Effector CD8-positive, alpha-beta T cell (primary cell): ENCODE measurements around the gene RAPSN.
A peak's percentile ranks its signal among the peaks of the same experiment; 100 is the strongest.

Experiments
- DNase-seq: peaks from one replicate; lab custom pipeline; 2025; lab: John Stamatoyannopoulos, UW

The RAPSN gene

GRCh38 chr11:47408598-47409439 lies 40.1 kb downstream of the RAPSN start:
- no peak for DNase-seq

DNA sequence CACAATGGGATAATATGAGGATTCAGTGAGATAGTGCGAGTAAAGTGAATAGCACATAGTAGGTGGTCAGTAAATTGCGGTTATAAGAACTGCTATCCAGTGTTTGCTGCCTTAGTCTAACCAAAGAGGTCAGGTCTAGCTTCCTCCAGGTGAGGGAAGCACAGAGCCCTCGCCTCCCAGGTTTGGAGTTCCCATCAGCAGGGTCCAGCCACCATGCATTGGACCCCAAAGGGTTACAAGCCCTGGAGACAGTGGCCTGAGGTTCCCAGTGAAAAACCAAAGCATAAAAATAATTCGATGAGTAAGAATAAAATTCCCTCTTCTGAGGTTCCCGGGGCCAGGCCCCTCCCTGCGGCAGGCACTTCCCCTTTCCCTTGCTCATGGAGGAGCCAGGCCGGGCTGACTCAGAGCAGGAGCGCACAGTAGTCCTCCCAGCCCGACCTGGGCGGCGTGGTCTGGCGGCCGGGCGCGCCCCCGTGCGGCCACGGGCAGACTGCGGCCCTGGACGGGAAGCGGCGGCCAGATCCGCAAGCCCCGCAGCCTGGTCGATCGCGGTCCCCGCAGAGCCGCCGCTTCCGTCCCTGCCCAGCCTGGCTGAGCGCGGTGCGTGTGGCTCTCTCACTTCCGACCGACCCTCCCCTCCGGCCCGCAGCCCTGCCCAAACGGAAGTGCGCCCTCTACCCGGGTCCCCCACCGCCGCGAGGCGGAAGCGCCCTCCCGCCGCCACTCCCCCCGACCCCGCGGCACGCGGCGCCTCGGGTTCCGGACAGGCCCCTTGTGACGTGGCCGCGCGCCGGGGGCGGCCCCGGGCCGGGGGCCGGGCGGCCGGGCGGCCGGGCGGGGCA lies 41.0 kb downstream of the RAPSN start, which contains the start of gene SLC39A13:
SLC39A13 (plus strand) TSS at position 845 of the 845 bp plus-strand sequence. CDS start 1,505 bp downstream, outside the sequence.
- DNase-seq = peak; percentile 79

GRCh38 chr11:47406896-47407745 lies 41.8 kb downstream of the RAPSN start:
- DNase-seq = no peak

DNA sequence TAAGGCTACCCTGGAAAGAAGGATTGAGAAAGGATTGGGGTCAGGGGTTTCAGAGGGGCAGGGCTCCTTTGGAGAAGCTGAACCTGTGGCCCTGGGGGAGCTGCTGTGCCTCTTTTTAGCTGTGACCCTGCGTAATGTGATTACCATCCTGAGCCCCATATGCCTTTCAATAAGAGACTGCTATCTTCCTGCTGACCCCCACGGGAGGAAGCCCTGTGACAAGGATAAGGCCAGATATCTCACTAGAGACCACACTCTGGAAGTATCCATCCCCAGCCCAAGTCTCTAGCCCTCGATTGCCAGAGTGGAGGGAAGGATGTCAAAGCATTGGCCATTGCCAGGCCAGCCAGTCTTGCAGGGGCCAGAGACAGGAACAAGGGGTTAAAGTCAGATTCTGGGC lies 45.4 kb downstream of the RAPSN start:
- DNase-seq = no peak

- no peak for DNase-seq
Observed at GRCh38 chr11:47403135-47403534, 45.8 kb downstream of the RAPSN start.

DNA sequence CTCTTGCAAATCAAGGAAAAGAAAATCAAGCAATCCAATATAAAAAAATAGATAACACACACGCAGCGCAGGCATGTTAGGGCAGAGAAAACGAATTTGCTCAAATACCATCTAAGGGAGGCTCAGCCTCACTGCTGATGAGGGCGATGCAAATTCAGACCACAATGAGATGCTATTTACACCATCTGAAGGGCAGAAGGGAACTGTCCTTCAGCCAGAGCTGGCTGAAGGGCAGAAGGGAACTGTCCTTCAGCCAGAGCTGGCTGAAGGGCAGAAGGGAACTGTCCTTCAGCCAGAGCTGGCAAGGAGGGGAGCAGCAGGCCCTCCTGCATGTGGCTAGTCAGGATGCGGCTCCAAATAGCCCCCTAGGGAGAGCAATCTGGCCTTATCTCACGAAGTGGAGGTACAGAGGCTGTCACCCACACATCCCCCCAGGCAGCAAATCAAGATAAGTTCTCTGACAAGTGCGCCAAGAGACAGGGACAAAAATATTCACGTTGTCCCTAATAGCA lies 48.1 kb downstream of the RAPSN start:
- no peak for DNase-seq

DNA sequence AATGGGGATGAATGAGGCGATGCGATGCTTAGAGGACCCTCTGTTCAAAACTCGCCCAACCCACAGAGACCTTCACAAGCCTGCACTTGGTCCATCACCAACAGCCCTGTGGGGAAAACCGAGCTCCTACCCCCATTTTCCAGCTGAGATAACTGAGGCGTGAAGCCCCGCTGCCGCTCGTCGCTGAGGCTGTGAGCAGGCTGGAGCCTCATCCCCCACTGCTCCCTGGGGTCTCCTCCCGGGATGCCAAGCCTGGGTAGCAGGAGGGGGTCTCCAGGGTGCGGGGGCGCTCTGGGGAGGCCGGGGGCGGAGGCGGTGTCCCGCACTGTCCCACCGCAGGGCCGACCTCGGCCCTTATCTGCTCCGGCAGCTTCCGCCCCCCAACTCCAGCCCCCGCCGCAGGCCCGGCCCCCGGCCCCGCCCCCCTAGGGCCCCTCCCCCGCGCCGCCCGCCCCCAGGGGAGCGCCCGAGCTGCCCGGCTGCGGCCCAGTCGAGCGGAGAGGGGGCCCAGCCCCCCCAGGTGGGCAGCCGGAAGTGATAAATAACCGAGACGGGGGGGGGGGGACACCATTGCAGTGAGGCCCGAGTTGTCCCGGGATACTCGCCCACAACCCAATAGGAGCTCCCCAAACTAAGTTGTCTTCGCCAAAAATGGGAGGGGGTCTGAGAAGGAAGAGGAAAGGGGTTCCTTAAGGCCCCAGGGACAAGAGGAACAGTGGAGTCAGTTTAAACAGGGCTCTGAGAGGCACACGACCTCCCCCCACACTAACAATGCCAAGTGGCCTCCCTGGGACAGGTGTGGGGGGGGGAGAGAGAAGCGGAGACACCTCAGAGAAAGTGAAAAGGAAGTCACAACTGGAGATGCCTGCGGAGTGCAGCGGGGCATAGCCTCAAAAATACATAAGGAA lies 48.8 kb downstream of the RAPSN start:
- peak; percentile 34 for DNase-seq

GRCh38 chr11:47398551-47398950 lies 50.4 kb downstream of the RAPSN start:
- DNase-seq = no peak

- DNase-seq = no peak
Observed at GRCh38 chr11:47398011-47398410, 50.9 kb downstream of the RAPSN start.

- no peak for DNase-seq
Observed at GRCh38 chr11:47396049-47396320, 53.0 kb downstream of the RAPSN start.

DNA sequence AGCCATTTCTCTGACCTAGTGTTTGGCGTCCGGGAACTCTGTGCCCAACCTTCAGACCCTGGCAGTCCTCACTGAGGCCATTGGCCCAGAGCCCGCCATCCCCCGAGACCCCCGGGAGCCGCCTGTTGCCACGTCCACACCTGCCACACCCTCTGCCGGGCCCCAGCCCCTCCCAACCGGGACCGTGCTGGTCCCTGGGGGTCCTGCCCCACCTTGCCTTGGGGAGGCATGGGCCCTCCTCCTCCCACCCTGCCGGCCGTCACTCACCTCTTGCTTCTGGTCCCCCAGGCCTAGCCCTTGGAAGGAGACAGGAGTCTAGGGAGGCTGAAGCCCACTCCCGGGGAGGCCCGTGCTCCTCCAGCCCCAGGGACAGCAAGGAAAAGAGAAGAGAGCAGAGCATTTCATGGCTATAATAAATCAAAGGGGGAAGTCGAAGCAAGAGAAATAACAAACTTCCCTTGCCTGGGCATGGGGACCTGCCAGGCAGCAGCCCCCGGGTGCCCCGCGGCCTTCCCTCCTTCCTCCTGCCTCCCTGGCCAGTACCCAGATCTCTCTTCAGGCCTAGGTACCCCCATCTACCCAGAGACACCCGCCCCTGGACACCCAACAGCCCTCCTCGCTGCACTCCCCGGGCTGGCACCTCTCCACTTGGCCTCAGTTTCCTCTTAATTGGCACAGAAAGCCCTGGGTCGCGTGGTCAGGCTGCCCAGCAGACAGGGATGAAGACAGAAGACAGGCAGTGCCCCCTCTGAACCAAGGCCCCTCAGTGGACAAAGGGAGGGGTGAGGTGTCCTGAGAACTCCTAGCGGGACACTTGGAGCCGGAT lies 53.5 kb downstream of the RAPSN start:
- DNase-seq = no peak

DNA sequence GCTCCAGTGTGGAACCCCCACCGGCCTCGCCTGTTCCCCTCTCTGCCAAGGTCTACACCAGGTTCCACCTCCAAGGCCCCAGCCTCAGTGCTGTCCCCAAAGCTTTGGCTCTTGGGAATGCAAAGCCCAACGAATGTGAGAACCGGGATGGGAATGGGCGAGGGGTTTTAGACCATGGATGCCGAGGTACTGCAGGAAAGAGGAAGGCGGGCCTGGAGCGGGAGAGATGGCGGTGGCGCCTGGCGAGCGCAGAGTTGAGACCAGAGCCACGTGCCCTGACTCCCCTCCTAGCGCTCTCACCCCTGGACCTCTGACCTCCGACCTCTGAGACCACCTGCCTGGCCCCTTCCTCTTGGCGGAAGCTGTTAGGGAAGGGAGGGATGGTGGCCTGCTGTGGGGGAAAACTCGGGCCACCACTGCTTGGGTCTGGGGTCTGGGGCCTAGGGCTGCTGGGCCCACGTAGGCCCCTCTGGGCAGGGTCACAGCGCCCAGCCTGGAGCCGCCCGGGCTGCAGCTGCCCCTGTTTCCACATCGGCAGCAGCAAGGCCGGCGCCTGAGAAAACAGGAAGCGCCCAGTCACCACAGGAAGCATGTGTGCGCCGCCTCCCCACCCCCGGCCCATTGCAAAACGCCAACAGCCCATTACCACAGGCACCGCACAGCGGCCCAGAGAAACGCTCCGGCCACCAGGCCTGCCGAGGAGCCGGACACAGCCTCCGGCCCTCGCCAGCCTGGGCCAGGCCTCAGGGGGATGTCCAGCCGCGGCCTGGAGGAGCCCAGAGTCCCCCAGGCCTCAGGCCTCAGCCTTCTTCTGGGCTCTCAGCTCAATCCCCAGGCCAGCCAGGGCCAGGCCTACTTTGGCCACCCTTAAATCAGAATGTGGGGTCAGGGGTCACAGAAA lies 54.4 kb downstream of the RAPSN start:
- DNase-seq = peak; percentile 20

DNA sequence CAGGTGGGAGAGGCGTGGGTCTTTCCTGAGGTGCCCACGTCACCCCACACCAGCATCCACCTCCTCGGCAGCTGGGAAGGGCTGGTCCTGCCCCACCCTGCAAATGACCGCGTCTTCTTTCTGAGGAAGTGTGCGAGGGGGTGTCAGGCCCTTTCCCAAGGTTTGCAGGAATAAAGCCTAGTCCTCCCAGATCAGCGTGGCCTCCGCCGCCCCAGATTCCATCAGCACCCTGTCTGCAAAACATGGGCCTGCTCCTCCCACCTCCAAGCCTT lies 55.0 kb downstream of the RAPSN start:
- no peak for DNase-seq

GRCh38 chr11:47393163-47394049 lies 55.5 kb downstream of the RAPSN start:
- DNase-seq = no peak

GRCh38 chr11:47392546-47393162 lies 56.3 kb downstream of the RAPSN start:
- no peak for DNase-seq

- no peak for DNase-seq
Observed at GRCh38 chr11:47391711-47392432, 57.1 kb downstream of the RAPSN start.

DNA sequence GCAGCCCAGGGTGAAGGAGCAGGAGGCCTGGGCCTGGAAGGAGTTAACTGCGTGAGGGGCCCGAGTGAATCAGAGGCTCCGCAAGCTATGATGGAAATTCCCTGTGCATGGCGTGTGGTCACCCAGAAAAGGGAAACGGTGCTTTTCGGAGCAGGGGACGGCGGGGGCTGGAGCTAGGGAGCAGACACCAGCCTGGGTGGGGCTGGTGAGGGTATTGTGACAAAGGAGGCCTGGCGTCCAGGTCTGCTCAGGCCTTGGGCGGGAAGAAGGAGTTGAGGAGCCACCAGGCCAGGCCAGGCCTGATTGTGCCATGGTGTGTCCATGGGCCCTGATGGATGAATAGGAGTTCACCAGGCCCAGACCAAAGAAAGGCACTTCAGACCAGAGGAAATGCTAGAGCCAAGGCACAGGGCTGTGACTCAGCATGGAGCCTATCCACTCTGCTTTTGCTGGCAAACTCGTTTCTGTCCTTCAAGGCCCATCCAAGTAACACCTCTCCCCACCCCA lies 57.8 kb downstream of the RAPSN start:
- no peak for DNase-seq
